A673 (cell line): ENCODE measurements around the gene MARS2. TPM values are rescaled to one million over a fixed set of nuclear protein-coding genes. Genes with fewer than 3 reads are reported as not detected.

Experiments used
- Bru-seq: library from RNA; stranded (reverse); fragments of 400-500 nt; gene quantifications from one replicate; lab custom pipeline; 2021; lab: Mats Ljungman, UMichigan
- BruChase-seq, 2 experiments: library from RNA; stranded (reverse); fragments of 400-500 nt; gene quantifications; one replicate each; lab custom pipeline; 2021; lab: Mats Ljungman, UMichigan
- BruUV-seq: library from RNA; stranded (reverse); fragments of 400-500 nt; replicated peaks from 2 replicates; lab custom pipeline; 2021; lab: Mats Ljungman, UMichigan
- CTCF ChIA-PET: fragments of 300-600 bp; sonication (Branson Sonifier 250); formaldehyde crosslinking; loops from one replicate; lab custom pipeline; 2022; ENCODE audit warnings: antibody characterized with exemption; lab: Charles Lee
- POLR2A ChIA-PET: fragments of 300-600 bp; sonication (Branson Sonifier 250); formaldehyde crosslinking; loops from one replicate; lab custom pipeline; 2022; ENCODE audit warnings: antibody characterized with exemption; ENCODE audit not compliant: low non-redundant PET; lab: Charles Lee
- DNase-seq: peaks from one replicate; pipeline ENCODE4 v3.0.0-alpha.2; 2015; ENCODE audit warnings: low spot score
- H3K27ac ChIP-seq: fragments of 200-600 bp; sonication (generic); 2 replicates; pipeline ENCODE4 v1.5.1; 2016; ENCODE audit warnings: mixed run types, low read depth, mild to moderate bottlenecking, mixed read lengths, antibody characterized with exemption, low read length; ENCODE audit not compliant: poor library complexity, severe bottlenecking
- H3K27me3 ChIP-seq: fragments of 200-600 bp; sonication (generic); replicated peaks from 2 replicates; pipeline ENCODE4 v1.6.1; 2017; ENCODE audit warnings: mixed run types, low read depth, mild to moderate bottlenecking, mixed read lengths, antibody characterized with exemption, low read length; ENCODE audit not compliant: insufficient read depth, poor library complexity
- H3K36me3 ChIP-seq: fragments of 200-600 bp; sonication (generic); 2 replicates; pipeline ENCODE4 v1.6.1; 2016; ENCODE audit warnings: mixed run types, mild to moderate bottlenecking, mixed read lengths, antibody characterized with exemption, low read length; ENCODE audit not compliant: insufficient read depth, poor library complexity, severe bottlenecking
- H3K4me1 ChIP-seq: fragments of 200-600 bp; sonication (generic); 2 replicates; pipeline ENCODE4 v1.6.1; 2017; ENCODE audit warnings: mixed run types, mild to moderate bottlenecking, mixed read lengths, antibody characterized with exemption, low read length; ENCODE audit not compliant: insufficient read depth, poor library complexity, severe bottlenecking
- H3K4me3 ChIP-seq: fragments of 200-600 bp; sonication (generic); 2 replicates; pipeline ENCODE4 v1.5.1; 2016; ENCODE audit warnings: low read depth, mixed run types, mild to moderate bottlenecking, mixed read lengths, low read length; ENCODE audit not compliant: poor library complexity, severe bottlenecking
- H3K9me3 ChIP-seq: fragments of 200-600 bp; sonication (generic); 2 replicates; pipeline ENCODE4 v1.6.1; 2016; ENCODE audit warnings: mixed run types, low read depth, mild to moderate bottlenecking, mixed read lengths, antibody characterized with exemption, low read length; ENCODE audit not compliant: poor library complexity, severe bottlenecking
- EZH2 ChIP-seq: fragments of 200-600 bp; sonication (generic); IDR thresholded peaks from 2 replicates; pipeline ENCODE4 v1.6.1; 2017; ENCODE audit warnings: borderline replicate concordance, low read depth, mild to moderate bottlenecking, mixed read lengths, antibody characterized with exemption, low read length; ENCODE audit not compliant: poor library complexity, severe bottlenecking
- intact Hi-C: fragments of 100-400 bp; cut with micrococcal nuclease; formaldehyde crosslinking; loops from one replicate; pipeline ENCODE4 v1.10.0; 2022; ENCODE audit not compliant: unreplicated experiment
- long read RNA-seq: library from polyadenylated mRNA; stranded (forward); transcript quantifications from one replicate; pipeline ENCODE4 v2.0.0, GENCODE V29; 2022
- total RNA-seq: library from RNA; stranded (reverse); gene quantifications from 2 replicates; pipeline ENCODE4 v1.2.3, GENCODE V29; 2021
- TF ChIP-seq, protein P1 (sequence below): fragments of 300-800, 200-600 bp; sonication (generic); conservative IDR thresholded peaks from 2 replicates; pipeline ENCODE4 v1.5.1; 2017; ENCODE audit warnings: low read depth, mild to moderate bottlenecking, antibody characterized with exemption, low read length, moderate library complexity, mixed read lengths

Gene MARS2
- 13.2 and 14.6 TPM in 2 replicates for total RNA-seq
- Bru-seq, nascent RNA, result percentile 80 among the genes with signal in this experiment
- percentile 96 among the genes with signal in this experiment for BruChase-seq, experiment 1, labeled RNA remaining after a 2-hour chase
- percentile 73 among the genes with signal in this experiment for BruChase-seq, experiment 2, labeled RNA remaining after a 6-hour chase
- long read RNA-seq, transcript MARS2-201 (1 exons, 3,019 nt), result major isoform, 12 of 12 reads
- long read RNA-seq, partial matches to known transcripts, result 0 of 12 reads
- long read RNA-seq, other reads (novel, unspliced or antisense), result 0 of 12 reads

DNA sequence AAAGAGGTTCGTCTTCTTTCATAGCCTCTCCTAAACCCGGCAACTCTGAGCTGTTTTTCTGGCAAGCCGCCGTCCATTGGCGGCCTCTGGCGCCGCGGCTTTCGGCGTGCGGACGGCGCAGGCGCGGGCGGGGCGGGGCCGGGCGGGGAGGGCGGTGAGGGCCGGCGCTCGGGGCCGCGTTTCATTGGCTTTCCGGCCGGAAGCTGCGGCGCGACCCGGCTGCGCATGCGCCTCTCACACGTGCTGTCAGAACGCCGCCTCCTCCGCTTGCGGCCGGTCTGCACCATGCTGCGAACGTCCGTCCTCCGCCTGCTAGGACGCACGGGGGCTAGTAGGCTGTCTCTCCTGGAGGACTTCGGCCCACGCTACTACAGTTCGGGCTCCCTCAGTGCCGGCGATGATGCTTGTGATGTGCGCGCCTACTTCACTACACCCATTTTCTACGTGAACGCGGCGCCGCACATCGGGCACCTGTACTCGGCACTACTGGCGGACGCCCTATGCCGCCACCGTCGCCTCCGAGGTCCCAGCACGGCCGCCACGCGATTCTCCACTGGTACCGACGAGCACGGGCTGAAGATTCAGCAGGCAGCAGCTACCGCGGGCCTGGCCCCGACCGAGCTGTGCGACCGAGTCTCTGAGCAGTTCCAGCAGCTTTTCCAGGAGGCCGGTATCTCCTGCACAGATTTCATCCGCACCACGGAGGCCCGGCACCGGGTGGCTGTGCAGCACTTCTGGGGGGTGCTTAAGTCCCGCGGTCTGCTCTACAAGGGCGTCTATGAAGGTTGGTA lies at the start of gene MARS2:
TSS of gene MARS2 (plus strand) at position 249 of the 791 bp plus-strand sequence. CDS start at position 286, 37 bp downstream.
- Histone ChIP-seq H3K9me3 (no peaks in the 10 kb centered on the region), H3K27me3 (no peaks in the 10 kb centered on the region), H3K36me3 (no peaks in the 10 kb centered on the region), H3K4me3 (peak within 1 kb of the TSS; percentile 95), H3K4me1 (peaks cover 7% of the 10 kb centered on the region), H3K27ac (peak within 1 kb of the TSS; percentile 87)
- intact Hi-C loops, result loop anchor here (5.0 kb wide), 2 partner anchors 203 to 592 kb away; partner anchors contain the start of gene HSPE1
- BruUV-seq, result no TSS peak
- POLR2A ChIA-PET, result interaction anchor here (0.6 kb wide), 1 partner anchor 702 kb away, joined by 3 read pairs; no protein-coding TSS in a partner anchor
- no peak for TF ChIP-seq EZH2
- TF ChIP-seq, protein P1, sequence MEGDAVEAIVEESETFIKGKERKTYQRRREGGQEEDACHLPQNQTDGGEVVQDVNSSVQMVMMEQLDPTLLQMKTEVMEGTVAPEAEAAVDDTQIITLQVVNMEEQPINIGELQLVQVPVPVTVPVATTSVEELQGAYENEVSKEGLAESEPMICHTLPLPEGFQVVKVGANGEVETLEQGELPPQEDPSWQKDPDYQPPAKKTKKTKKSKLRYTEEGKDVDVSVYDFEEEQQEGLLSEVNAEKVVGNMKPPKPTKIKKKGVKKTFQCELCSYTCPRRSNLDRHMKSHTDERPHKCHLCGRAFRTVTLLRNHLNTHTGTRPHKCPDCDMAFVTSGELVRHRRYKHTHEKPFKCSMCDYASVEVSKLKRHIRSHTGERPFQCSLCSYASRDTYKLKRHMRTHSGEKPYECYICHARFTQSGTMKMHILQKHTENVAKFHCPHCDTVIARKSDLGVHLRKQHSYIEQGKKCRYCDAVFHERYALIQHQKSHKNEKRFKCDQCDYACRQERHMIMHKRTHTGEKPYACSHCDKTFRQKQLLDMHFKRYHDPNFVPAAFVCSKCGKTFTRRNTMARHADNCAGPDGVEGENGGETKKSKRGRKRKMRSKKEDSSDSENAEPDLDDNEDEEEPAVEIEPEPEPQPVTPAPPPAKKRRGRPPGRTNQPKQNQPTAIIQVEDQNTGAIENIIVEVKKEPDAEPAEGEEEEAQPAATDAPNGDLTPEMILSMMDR, result no peak
- CTCF ChIA-PET, result interaction anchor here (0.6 to 0.7 kb wide), 2 partner anchors 29 to 216 kb away, joined by 3 to 5 read pairs; no protein-coding TSS in a partner anchor
- peak; percentile 95 for DNase-seq

DNA sequence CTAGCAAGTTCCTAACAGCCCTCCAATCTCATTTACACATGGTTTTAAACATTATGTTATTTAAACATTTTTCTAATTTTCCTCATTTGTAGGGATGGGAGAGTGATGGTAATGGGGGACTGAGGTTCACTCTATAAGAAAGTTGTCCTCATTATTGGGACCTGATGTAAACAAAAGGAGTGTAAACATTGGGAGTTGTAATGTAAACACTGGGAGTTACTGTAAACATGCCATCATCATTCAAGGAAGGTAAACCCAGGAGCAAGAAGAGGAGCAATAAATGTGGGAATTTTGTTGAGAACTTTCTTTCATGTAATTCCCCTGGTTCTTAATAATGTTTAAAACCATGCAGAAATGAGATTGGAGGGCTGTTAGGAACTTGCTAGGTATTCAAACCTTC lies 47.6 kb upstream of the MARS2 start:
- intact Hi-C loops, result no loop called here
- H3K36me3 ChIP-seq, result no peaks in the 10 kb centered on the region
- H3K27ac ChIP-seq, result no peak overlapping the region
- H3K4me1 ChIP-seq, result no peaks in the 10 kb centered on the region
- H3K27me3 ChIP-seq, result no peaks in the 10 kb centered on the region
- no peak overlapping the region for H3K4me3 ChIP-seq
- CTCF ChIA-PET, result no interaction called here
- H3K9me3 ChIP-seq, result no peaks in the 10 kb centered on the region
- TF ChIP-seq, protein P1, result no peak
- no peak for TF ChIP-seq EZH2
- no peak for DNase-seq
- no TSS peak for BruUV-seq
- POLR2A ChIA-PET, result no interaction called here

DNA sequence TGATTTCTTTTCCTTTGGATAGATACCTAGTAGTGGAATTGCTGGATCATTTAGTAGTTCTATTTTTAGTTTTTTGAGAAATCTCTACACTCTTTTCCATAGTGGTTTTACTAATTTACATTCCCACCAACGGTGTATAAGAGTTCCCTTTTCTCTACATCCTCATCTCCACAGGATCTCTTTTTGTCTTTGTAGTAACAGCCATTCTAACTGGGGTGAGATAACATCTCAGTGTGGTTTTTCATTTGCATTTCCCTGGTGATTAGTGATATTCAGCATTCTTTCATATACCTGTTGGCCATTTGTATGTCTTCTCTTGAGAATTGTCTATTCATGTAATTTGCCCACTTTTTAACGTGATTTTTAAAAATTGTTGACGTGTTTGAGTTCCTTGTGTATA lies 43.5 kb upstream of the MARS2 start:
- no TSS peak for BruUV-seq
- H3K36me3 ChIP-seq, result no peaks in the 10 kb centered on the region
- H3K4me3 ChIP-seq, result no peak overlapping the region
- no peaks in the 10 kb centered on the region for H3K4me1 ChIP-seq
- CTCF ChIA-PET, result no interaction called here
- peaks cover 7% of the 10 kb centered on the region for H3K9me3 ChIP-seq
- no peaks in the 10 kb centered on the region for H3K27me3 ChIP-seq
- DNase-seq, result no peak
- POLR2A ChIA-PET, result no interaction called here
- intact Hi-C loops, result no loop called here
- H3K27ac ChIP-seq, result no peak overlapping the region
- TF ChIP-seq, protein P1, result no peak
- TF ChIP-seq EZH2, result no peak
